ENCODE results near the gene CFL1.

The CFL1 gene

GRCh38 chr11:65843811-65844210, 14.2 kb downstream of the CFL1 start:
- Histone ChIP-seq H3K4me2 (ENCODE audit: low read depth, low read length) (no peak overlapping the region), H2AFZ (ENCODE audit: low read length) (no peak overlapping the region), H3K4me1 (ENCODE audit: low read length) (no peaks in the 10 kb centered on the region), H3K9ac (ENCODE audit: low read length) (no peak overlapping the region), H3K27me3 (replicated peaks; ENCODE audit: insufficient read depth, low read length) (no peaks in the 10 kb centered on the region), H3K9me2 (replicated peaks; ENCODE audit: insufficient read depth, low read length) (no peaks in the 10 kb centered on the region), H3F3A (ENCODE audit: insufficient read depth, low read length) (no peaks in the 10 kb centered on the region), H3K9me3 (replicated peaks; ENCODE audit: insufficient read depth, low read length) (no peaks in the 10 kb centered on the region), H3K79me2 (ENCODE audit: low read length) (no peaks in the 10 kb centered on the region), H4K20me1 (ENCODE audit: insufficient read depth, low read length) (no peaks in the 10 kb centered on the region), H3K4me3 (ENCODE audit: low read length) (no peak overlapping the region), H3K36me3 (replicated peaks; ENCODE audit: insufficient read depth, low read length) (no peaks in the 10 kb centered on the region), H3K27ac (ENCODE audit: low read length) (no peak overlapping the region)
- TF ChIP-seq EZH2phosphoT487 (IDR thresholded peaks at IDR 0.05; ENCODE audit: low read length), result no peak
- no peak for TF ChIP-seq CTCF (IDR thresholded peaks at IDR 0.05; ENCODE audit: low read length)
- TF ChIP-seq EZH2 (optimal IDR thresholded peaks at IDR 0.05; ENCODE audit: low read depth, low read length), result no peak
- no peak for DNase-seq

- Histone ChIP-seq H3K36me3 (replicated peaks; ENCODE audit: insufficient read depth, low read length) (no peaks in the 10 kb centered on the region), H3K27ac (ENCODE audit: low read length) (no peak overlapping the region), H3K79me2 (ENCODE audit: low read length) (no peaks in the 10 kb centered on the region), H2AFZ (ENCODE audit: low read length) (no peak overlapping the region), H3K4me1 (ENCODE audit: low read length) (no peaks in the 10 kb centered on the region), H3K4me2 (ENCODE audit: low read depth, low read length) (no peak overlapping the region), H3K27me3 (replicated peaks; ENCODE audit: insufficient read depth, low read length) (no peaks in the 10 kb centered on the region), H3K9me3 (replicated peaks; ENCODE audit: insufficient read depth, low read length) (no peaks in the 10 kb centered on the region), H4K20me1 (ENCODE audit: insufficient read depth, low read length) (no peaks in the 10 kb centered on the region), H3F3A (ENCODE audit: insufficient read depth, low read length) (no peaks in the 10 kb centered on the region), H3K9ac (ENCODE audit: low read length) (no peak overlapping the region), H3K4me3 (ENCODE audit: low read length) (no peak overlapping the region), H3K9me2 (replicated peaks; ENCODE audit: insufficient read depth, low read length) (no peaks in the 10 kb centered on the region)
- no peak for TF ChIP-seq EZH2 (optimal IDR thresholded peaks at IDR 0.05; ENCODE audit: low read depth, low read length)
- TF ChIP-seq EZH2phosphoT487 (IDR thresholded peaks at IDR 0.05; ENCODE audit: low read length), result no peak
- TF ChIP-seq CTCF (IDR thresholded peaks at IDR 0.05; ENCODE audit: low read length), result no peak
- DNase-seq, result no peak
Observed at GRCh38 chr11:65842144-65842543, 15.8 kb downstream of the CFL1 start.

- Histone ChIP-seq H2AFZ (ENCODE audit: low read length) (peak overlapping the region; percentile 70), H3K4me3 (ENCODE audit: low read length) (peak overlapping the region; percentile 40), H3K27me3 (replicated peaks; ENCODE audit: insufficient read depth, low read length) (peaks cover 40% of the 10 kb centered on the region)
Observed at GRCh38 chr11:65834202-65834601, 23.8 kb downstream of the CFL1 start.

More at GRCh38 chr11:65834202-65834601, 23.8 kb downstream of the CFL1 start:
- H3F3A ChIP-seq (ENCODE audit: insufficient read depth, low read length), result no peaks in the 10 kb centered on the region
- no peaks in the 10 kb centered on the region for H4K20me1 ChIP-seq (ENCODE audit: insufficient read depth, low read length)
- peaks cover 4% of the 10 kb centered on the region; the same call in 1 of the 2 replicates for H3K4me1 ChIP-seq (ENCODE audit: low read length)
- DNase-seq, result no peak
- no peak overlapping the region for H3K27ac ChIP-seq (ENCODE audit: low read length)
- TF ChIP-seq CTCF (IDR thresholded peaks at IDR 0.05; ENCODE audit: low read length) (no peak), EZH2 (optimal IDR thresholded peaks at IDR 0.05; ENCODE audit: low read depth, low read length) (no peak), EZH2phosphoT487 (IDR thresholded peaks at IDR 0.05; ENCODE audit: low read length) (no peak)
- no peaks in the 10 kb centered on the region for H3K79me2 ChIP-seq (ENCODE audit: low read length)
- H3K9ac ChIP-seq (ENCODE audit: low read length), result no peak overlapping the region; the same call in 1 of the 2 replicates
- no peaks in the 10 kb centered on the region for H3K9me3 ChIP-seq (replicated peaks; ENCODE audit: insufficient read depth, low read length)
- no peaks in the 10 kb centered on the region for H3K9me2 ChIP-seq (replicated peaks; ENCODE audit: insufficient read depth, low read length)
- peak overlapping the region; percentile 75 for H3K4me2 ChIP-seq (ENCODE audit: low read depth, low read length)
- H3K36me3 ChIP-seq (replicated peaks; ENCODE audit: insufficient read depth, low read length), result no peaks in the 10 kb centered on the region

Measured in MM.1S (cell line).